Vagina (tissue), 2 donors: Measurements from ENCODE around the gene AADAC.

Experiments used
- CTCF ChIP-seq, 3 experiments: fragments of 450-650 bp in 2 of 3; fragments of 200-600 bp in 1 of 3; sonication (generic) in 1 of 3; IDR thresholded peaks; one replicate each; pipeline ENCODE4 v1.5.1; 2017 to 2019; ENCODE audit warnings: antibody characterized with exemption in 3 of 3, mild to moderate bottlenecking in 2 of 3, moderate library complexity in 2 of 3
- POLR2A ChIP-seq, 2 donors: fragments of 450-650 bp; IDR thresholded peaks; one replicate each; pipeline ENCODE4 v1.6.1; 2017; ENCODE audit warnings: antibody characterized with exemption in 2 of 2, mild to moderate bottlenecking in 2 of 2, moderate library complexity in 2 of 2
- POLR2AphosphoS5 ChIP-seq, 2 donors: sonication (generic); formaldehyde crosslinking; IDR thresholded peaks; one replicate each; pipeline ENCODE4 v1.9.0; 2017; ENCODE audit warnings: antibody characterized with exemption in 2 of 2, mild to moderate bottlenecking in 2 of 2, low read depth in 1 of 2; ENCODE audit not compliant: insufficient read depth in 1 of 2

- TF ChIP-seq CTCF (IDR thresholded peaks at IDR 0.05), result no peak
- no peak for TF ChIP-seq POLR2A (IDR thresholded peaks at IDR 0.05)
- TF ChIP-seq POLR2AphosphoS5 (IDR thresholded peaks at IDR 0.05; ENCODE audit: insufficient read depth in 1 of 2, low read depth in 1 of 2), result no peak
Measured at GRCh38 chr3:151777880-151778279, 36.0 kb upstream of the AADAC start.
